ENCODE results near the gene EDIL3.
"Not testable (repeated sequence)": the region's sequence is repeated elsewhere in the genome, so short reads cannot be mapped to it uniquely, and the experiment has no call there.

EDIL3 gene

DNA sequence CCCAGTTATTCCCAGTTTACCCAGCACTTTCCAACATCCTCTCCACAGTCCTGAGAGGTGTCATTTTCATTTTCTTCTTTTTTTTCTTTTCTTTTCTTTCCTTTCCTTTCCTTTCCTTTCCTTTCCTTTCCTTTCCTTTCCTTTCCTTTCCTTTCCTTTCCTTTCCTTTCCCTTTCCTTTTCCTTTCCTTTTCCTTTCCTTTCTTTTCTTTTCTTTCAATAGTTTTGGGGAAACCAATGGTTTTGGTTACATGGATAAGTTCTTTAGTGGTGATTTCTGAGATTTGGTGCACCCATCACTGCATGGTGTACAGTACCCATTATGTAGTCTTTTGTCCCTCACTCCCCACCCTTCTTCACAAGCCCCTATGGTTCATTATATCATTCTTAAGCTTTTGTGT, 224.0 kb downstream of the EDIL3 start:
- FAIRE-seq = not testable (repeated sequence)

DNA sequence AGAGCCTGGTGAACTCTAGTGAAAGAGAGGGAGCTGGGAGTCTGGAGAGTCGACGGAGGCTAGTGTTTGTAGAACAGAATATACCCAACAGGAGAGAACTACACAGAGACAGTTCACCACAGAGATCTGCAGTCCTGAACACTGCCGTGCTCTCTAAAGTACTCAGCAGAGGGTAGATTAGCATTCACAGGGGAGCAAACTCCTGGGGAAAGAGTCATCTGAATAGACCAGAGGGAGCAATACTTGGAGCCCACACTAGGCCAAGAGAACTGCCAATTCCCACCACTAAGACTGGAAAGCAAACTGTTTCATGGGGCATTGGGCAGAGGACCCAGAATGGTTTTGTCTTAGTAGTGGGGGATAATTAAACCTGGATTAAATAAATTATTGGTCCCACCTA, 235.6 kb downstream of the EDIL3 start:
- FAIRE-seq = no peak

DNA sequence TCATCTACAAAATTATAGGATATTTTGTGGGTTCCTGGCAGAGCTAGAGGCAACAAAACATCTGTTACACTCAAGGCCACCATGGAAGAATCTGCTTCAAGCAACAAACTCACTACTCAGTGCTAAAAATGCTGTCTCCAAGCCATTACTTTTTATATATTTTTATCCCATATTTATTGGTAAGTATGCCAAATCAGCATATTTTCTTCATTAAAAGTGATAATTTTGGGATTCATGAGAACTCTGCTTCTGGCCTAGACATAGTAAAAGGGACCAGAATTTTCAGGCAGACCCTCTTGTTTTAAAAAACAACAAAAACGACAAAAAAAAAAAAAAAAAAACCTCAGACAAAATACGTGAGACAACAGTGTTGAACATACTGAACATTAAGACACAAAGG, 236.0 kb downstream of the EDIL3 start:
- FAIRE-seq = no peak

DNA sequence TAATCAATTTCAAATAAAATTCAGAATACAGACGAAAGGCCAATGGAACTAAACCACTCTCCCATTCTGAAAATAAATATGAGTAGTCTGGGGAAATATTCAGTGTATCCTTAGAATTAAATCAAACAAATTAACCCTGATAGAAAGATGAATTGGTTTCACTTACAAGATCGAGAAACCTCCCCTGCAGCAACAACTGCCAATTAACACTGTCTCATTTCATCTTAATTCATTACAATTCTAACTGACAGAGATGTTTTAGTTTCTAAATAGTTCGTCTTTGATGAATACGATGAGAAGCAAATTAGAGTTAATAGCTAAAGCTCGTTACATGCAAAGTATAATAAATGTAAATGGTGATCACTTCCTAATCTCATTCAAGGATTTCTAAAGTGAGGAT, 247.1 kb downstream of the EDIL3 start:
- no peak for FAIRE-seq

DNA sequence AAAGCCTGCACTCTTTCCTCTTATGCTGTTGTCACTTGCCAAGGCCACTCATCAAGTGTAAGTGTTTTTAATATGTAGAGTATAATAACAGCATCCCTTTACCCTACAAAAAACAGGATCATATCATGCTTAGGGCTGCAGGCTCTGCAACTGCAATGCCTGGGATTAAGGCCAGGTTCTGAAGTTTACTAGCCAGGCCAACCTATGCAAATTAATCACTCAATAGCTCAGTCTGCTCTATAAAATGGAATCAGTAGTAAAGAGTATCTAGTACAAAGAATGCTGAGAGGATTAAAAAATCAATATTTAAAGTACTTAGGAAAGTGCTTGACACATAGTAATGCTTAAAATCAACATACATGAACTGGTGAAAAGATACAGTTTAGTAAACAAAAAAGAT, 253.3 kb downstream of the EDIL3 start:
- FAIRE-seq = no peak

DNA sequence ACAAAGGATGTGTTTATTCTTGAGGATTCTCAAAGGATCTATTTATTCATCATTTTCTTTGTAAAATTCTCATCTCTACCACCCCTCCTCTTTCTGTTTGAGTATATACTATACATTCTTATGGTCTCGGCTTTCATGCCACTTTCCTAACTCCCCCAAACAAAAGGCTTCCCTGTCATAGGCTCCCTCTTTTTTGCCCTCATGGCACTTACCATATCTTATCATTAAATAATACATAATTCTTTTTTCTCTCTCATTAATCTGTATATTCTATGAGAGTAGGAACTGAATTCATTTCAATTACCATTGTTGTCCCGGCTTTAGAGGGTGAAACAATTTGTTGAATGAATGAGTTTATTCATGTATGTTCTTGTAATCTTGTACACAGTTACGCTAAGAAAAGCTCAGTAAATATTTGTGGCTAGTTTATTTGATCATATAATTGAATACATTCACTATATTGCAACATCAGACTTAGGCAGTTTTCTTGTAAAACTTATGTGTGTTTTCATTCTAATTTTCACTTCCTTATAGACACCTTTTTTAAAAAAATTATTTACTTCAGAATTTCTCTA, 254.6 kb downstream of the EDIL3 start:
- FAIRE-seq = no peak

DNA sequence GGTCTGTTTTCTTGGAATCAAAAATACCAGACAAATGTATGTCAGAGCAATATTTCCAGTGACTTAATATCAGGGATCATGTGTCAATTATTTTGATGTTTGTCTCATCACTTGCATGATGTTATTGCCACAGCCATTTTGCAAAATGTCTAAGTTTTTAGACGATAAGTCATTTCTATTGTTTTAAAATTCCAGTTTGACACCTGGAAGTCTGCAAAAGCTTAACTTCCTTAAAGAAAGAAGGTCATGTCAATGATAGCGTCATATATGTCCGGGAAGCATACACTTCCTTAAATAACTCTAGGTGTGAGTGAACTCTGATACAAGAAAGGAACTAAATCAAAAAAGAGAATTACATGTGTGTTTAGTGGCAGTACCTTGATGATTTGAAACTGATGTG, 259.5 kb downstream of the EDIL3 start:
- FAIRE-seq = no peak

DNA sequence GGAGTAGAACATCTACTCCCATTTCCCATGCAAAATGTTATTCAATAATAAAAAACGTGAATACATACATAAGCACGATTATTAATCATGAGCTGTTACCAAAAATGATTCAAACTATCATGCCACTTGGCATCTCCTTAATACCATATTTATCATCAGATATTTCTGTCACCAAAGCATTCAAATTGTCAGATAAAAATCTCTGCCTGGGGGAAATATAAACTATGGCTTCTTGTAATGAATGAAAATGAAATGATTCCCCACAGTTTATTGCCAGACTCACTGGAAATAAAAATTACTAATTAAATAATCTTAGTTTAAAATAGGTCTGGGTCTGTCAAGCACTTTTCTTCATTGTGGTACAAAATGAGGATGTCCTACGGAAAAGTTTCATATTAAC, 265.4 kb downstream of the EDIL3 start:
- no peak for FAIRE-seq

DNA sequence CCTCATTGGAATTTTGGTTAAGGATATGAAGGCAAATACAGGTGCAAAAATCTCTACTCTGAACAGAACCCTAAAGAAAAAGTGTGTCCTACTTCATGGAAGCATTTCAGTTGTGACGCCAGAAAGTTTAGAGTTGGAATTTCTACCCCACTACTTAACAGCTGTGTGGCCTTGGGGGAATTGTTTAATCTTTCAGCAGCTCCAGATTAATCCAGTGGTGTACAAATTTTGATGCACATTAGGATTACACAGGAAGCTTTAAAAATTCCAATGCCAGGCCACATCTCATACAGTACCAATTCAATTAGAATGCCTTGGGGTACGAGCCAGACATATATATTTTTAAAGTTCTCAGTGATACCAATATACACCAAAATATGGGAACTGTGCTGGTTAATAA, 266.1 kb downstream of the EDIL3 start:
- no peak for FAIRE-seq

DNA sequence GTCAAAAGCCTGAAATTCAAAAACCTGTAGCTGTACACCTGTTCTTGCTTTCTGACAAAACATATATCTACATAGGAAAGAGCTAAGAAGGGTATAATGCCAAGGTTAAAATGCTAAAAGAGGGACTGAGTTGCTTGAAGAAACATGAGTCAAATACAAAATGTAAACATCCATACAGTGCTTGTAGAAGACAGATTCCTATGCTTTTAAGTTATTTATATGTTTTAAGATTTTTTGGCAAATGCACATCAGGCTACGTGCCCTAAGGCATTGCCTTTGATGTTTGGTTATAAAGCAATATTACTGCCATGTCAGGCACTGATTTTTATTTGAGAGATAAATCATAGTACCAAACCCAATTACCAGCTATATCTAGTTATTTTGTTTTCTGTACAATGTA, 269.0 kb downstream of the EDIL3 start:
- no peak for FAIRE-seq

DNA sequence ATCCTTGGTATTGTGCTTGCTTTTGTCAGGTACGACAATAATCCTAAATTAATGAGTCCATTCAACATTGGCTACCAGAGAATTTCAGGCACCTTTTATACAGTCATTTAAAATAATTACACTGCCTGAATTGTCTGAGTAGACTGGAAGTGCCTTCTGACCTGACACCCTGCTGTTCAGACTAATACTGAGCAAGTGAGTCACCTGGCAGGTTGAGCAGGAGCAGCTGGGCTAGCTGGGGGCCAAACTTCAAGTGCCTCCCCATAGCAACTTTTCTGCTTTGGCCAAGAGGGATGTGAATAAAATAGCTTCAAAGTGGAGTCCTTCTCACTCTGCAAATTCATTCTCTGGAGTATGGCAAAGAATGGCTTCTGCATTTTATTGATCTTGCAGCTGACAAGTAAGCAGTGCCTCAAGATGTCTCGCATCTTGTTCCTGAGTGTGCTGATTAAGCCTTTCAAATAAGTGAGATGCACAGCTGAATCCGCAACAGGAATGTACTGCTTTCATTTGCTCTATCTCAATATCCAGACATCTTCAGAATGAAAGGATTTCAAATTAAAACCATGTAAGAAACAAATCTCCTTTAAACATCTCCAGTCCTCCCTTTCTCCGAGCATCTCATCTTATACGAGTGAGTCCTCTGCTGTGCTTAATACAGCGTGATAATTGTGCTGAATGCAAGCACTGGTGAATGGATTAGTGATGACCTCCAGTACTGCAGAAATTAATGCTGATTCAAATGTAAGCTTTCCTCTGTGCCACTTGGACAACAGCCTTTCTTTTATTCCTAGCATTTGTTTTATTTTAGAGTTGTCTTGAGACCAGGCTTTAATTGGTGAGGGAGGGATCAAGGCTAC, 271.2 kb downstream of the EDIL3 start:
- no peak for FAIRE-seq

DNA sequence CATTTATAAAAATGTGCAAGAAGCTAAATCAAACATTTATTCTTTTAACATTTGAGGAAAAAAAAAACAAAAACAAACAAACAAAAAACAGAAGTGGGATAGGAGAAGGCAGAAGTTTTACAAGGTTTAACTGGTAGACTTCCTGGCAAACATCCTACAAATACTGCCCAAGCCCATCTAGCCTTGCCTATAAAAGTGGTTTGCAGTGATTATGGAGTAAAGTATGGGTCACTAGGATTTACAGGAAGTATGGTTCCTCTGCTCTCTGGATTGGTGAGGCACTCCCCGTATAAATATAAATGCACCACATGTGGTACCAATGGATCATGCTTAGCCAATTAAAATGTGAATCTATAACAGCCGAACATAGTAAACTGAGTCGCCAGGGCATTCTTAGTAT, 291.9 kb downstream of the EDIL3 start:
- no peak for FAIRE-seq

DNA sequence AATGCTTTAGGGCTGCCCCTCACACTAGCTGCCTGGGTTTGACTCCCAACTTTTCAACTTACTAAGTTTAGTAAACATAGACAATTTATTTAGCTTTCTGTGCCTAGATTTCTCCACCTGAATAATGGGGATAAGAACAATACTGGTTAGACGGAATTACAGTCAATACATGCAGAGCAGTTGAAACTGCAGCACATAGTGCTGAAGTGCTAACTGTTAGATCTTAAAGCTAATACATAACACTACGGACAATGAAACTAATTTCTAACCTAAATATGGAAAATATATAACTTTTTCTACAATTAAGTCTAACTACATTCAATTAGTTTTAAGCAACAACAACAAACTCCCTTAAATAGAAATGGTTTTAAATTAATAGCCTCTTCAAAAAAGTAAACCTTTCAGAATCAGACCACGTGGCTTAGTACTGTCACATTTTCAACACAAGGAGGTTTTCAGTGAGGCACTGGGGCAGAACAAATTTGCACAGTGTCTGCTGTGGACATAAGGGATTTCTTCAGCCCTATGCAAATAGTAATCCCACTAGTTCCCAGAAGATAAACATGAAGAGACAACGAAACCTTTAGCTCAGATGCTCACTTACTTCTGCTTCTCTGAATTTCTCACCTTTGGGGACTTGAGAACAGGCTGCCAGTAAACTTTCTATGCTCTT, 293.4 kb downstream of the EDIL3 start:
- no peak for FAIRE-seq

DNA sequence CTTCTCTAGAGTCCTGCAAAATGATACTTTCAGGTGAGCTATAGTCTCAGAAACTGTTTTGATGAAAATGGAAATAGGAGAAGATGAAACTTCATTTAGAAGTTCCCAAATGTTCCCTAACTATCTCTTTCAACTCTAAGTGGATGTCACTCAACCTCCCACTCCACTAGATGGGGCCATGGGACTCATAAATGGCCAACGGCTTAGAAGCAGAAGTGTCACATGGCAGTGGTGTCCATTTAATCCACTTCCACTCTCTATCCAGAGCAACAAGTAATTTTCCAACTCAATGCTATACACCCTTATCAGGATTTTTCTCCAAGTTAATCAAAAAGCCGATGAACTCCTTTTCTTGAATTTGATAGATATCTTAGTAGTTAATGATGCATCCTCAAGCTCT, 295.7 kb downstream of the EDIL3 start:
- FAIRE-seq = no peak

DNA sequence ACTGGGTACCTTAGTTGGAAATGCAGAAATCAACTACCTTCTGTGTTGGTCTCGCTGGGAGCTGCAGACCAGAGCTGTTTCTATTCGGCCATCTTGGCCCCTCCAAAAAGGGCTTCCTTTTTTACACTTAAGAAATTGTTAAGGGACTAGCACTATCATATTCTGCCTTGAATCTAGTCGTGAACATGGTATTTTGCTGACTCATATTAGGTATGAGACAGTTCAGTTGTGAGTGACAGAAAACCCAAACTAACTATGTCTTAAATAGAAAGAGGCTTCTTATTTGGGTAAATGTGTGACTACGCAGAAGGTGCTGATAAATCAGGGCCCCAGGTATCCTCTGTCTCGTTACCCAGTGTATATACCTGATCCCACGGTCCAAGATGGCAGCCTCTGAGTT, 298.2 kb downstream of the EDIL3 start:
- FAIRE-seq = no peak

DNA sequence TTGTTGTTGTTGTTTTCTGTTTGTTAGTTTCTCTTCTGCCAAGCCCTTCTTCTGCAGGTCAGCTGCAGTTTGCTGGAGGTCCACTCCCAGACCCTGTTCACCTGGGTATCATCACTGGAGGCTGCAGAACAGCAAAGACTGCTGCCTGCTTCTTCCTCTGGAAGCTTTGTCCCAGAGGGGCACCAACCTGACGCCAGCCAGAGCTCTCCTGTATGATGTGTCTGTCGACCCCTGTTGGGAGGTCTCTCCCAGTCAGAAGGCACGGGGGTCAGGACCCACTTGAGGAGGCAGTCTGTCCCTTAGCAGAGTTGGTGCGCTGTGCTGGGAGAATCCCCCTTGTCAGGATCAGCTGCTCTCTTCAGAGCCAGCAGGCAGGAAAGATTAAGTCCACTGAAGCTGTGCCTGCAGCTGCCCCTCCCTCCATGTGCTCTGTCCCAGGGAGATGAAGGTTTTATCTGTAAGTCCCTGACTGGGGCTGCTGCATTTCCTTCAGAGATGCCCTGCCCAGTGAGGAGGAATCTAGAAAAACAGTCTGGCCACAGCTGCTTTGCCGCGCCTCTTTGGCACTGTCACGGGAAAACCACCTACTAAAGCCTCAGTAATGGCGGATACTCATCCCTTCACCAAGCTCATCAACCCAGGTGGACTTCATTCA, 299.2 kb downstream of the EDIL3 start:
- no peak for FAIRE-seq

DNA sequence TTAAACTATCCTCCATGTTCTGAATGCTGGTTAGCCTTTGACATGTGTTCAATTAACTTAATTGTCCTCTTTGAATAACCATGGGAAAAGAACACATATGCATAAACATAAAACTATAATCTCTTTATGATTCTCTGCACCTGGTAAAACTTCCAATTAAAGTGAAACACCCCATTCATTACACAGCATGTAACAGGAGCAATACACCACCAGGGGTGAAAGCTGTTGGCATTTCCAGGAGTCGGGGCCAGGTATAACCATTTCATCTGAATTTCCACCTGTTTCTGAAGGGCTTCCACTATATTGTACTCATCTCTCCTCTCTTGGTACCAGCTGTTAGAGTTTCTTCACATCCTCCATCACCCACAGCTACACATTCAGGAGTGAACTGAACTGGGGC, 303.8 kb downstream of the EDIL3 start:
- FAIRE-seq = no peak

DNA sequence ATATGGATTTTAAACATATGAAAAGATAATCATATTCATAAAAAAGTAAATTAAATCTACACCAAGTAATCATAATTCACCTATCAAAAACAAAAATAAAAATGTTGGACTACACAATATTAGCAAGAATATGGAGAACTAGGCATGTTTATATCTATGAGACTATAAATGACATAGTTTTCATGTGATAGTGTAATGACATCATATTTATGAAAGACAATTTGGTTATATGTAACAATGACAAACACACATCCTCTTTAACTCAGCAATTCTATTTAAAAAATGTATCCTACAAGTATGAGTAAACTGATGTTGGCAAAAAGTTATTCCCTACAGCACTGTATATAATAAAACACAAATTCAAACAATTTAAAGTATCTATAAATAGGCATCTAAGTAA, 312.3 kb downstream of the EDIL3 start:
- FAIRE-seq = no peak

DNA sequence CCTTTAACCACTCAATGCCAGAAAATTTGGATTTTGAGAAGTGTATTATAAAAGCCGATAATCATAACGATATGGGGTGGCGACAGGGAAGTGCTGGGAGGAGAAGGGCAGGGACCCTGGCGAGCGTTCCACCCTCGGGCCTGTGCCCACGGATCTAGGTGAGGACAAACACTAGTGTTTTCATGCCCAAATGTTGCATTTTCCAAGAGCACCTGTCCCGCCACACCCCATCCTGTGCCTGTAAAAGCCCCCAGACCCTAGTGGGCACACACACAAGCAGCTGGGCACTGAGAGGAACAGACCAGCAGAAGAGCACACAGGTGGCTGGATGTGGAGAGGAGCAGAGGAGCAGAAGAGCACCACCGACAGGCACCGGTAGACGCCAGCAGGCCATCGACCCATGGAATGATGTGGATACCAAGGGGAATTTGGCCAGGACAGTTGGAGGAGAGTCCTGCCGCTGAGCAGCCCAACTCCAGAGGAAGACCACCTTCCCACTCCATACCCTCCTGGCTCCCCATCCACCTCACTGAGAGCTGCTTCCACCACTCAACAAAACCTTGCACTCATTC, 315.0 kb downstream of the EDIL3 start:
- FAIRE-seq = no peak

DNA sequence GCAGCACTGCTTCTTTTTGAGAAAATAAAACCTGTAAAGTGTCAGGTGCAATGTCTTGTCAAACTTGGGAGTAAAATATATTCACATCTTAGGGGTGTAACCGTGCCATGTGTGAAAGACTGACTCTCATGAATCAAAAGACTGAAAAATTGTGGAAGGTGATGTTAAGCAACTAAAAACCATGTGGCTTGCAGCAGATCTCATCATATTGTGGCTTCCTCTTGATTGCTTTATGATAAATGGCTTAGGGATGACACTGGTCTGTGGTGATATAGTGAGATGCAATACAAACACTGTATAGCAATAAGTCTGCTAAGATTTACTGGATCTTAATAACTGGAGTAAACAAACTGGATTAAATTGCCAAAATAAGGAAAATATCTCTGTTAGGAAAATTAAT, 321.6 kb downstream of the EDIL3 start:
- FAIRE-seq = no peak

DNA sequence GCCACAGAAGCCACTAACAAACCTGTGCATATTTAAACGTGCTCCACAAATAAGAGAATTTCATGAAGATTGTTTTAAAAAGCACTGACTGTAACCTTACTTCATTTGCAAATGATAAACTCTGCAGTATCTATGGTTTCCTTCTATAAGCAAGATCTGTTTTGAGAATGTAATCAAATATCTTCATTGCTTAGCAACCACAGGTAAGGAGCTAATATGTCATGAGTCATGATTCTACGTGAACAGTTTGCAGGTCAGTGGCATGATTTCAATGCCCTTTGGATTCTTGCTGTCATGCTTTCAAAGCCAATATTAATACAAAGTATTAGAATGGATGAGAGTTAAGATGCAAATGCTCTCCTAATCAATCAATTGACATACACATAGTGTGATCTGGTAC, 325.0 kb downstream of the EDIL3 start:
- FAIRE-seq = no peak

DNA sequence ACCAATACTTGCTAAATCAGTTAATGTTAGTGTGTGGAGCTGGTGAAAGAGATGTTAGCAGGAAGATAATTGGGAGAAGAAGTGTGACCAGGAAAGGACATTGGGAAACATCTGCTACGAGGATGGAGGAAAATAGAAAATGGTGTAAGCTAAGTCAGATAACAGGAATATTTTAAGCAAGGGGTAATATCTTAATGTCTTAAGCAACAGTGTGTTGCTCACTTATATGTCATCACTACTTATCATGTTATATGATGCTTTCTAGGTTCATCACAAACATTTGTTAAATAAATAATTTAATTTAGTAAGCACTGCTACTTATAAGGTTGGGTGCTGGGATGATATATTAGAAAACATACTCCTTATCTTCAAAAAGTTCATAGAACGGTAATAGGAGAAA, 326.1 kb downstream of the EDIL3 start:
- no peak for FAIRE-seq

DNA sequence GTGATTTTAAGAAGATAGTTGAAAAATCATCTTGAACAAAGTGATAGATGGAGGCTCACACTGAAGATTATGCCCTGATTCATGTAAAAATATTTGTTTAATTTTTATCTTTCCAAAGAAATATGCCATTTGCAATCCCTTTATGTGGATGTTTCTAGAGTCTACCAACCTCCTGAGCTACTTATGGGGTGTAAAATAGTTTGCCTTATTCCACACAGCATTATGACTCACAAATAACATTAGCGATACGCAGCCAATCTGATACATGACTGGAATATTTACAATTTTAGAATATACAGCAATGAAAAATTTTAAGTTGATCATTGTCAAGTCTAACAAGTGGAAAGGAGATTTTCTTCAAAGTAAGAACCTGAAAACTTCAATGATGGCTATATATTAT, 327.5 kb downstream of the EDIL3 start:
- FAIRE-seq = no peak

Measured in G401.6 (cell line).